GM18867 (cell line): ENCODE results near the gene SV2C.

ENCODE experiments used
- ATAC-seq: cut with Tn5 transposase; IDR thresholded peaks from one replicate; pipeline ENCODE4 v1.9.1; 2021; ENCODE audit warnings: mild to moderate bottlenecking, moderate library complexity; ENCODE audit not compliant: unreplicated experiment

The SV2C gene

DNA sequence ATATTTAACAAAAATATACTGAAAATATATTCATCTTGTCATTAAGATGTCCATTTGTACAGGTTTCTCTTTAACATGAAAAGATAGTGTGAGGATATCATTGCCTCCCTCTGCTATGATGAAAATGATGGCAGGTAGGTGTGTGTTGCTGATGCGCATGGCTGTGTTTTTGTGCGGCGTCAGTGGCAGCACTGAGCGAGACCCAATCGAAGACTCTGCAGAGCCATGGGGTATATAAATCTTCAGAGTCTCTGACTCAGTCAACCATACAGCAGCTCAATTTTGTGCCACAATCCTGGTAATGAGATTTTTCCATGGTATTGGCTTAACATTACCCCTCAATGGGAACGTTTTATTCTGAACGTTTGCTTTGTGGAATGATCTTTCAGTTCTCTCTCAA is 166.4 kb downstream of the SV2C start:
- ATAC-seq = no peak

DNA sequence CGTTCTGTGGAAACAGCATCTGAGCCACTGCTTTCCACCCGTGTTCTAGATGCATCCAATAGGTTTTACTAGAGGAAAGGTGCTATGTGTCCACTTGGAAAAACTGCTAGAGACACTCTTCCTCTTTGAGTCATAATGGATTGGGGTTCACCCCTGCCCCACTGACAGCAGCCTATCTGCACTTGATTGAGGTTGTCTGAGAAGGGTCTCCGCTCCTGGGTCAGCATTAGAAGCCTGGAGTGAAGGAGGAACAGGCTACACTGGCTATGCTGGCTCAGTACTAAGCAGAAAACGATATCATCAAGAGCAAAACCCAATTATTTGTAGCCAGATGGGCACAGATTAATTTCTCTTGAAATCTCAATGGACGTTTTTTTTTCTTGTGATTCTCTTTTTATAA is 167.3 kb downstream of the SV2C start:
- ATAC-seq = no peak

DNA sequence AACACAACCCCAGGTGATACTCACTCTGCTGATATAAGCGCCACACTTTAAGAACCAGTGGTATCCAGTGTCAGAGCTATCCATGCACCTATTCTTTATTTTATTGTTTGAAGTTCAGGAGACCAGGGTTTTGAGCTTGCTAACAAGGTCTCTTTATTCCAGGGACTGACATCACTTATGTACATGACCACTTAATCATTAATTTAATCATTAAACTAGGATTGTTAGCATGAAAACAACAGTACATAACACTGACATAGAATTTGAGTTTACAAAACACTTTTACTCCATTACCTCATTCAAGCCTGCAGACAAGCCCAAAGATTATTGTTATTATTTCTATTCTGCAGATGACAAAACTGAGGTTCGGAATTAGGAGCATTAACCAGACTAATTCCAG is 168.5 kb downstream of the SV2C start:
- no peak for ATAC-seq

DNA sequence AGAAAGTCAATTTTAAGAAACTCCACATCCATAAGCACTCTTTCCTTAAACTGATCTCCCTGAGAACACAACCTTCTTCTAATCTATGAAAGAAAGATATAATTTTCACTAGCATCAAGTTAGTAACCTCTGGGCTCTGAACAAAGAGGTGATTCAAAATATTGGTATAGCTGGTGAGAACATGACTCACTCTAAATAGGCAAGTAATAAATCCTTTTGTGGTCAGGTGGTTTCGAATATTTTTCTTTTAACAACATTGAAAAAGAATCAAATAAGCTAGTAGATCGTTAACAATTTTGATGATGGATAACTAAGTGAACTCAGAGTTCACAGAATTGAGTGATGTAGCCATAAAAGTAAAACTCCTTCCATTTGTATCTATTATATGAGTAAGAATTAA is 169.3 kb downstream of the SV2C start:
- ATAC-seq = no peak

DNA sequence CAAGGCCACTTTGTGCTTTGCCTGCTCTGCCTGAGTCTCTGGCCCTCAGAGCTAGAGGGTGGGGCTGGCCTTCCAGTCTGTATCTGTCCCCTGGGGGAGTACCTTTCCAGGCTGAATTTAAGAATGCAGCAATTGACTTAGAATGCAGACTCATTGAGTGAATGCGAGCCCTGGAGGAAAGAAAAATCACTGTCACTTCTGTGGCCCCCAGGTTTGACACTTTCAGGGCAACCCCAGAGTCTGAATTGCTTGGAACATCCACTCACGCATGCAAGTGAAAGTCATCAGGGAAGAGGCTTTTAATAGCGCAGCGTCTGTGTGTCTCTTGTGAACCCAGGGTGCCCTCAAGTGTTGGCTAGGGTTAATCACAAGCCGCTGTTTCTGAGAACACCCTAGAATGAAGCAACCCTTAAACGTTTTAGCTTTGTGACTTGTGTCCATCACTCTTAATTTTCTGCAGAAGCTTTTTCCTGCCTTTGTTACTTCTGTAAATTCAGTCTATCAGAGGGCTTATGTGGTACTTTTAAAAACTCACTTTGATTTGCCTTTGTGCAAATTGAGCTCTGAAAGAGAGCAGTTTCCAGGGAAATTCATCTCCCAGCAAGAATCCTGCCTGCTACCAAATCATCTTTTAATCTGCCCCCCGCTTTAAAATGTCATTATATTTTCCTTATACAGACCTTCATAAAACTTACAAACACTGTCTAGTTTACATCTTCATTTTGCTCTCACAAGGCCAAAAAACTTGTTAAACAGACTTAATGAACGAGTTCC is 173.1 kb downstream of the SV2C start:
- ATAC-seq = peak; percentile 86

DNA sequence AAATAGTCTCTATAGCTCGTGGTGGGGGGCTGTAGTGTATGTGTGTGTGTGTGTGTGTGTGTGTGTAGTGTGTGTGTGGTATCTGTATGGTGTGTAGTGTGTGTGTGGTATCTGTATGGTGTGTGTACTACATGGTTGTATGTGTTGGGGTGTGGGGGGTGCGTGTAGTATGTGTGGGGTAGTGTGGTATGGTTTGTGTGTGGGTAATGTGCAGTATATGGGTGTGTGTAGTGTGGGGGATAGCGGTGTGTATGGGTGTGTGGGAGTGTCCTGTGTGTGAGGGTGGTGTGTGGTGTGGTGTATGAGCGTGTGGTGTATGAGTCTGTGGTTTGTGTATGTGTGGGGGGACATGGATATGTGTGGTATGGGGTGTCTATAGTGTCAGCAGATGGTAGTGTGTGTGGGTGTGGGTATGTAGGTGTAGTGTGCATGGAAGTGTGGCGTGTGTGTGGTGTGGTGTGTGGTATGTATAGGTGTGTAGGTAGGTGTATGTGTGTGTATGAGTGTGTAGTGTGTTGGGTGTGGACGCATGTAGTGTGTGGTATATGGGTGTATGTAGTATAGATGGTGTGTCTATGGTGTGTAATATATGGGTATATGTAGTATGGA is 174.1 kb downstream of the SV2C start:
- ATAC-seq = no peak

DNA sequence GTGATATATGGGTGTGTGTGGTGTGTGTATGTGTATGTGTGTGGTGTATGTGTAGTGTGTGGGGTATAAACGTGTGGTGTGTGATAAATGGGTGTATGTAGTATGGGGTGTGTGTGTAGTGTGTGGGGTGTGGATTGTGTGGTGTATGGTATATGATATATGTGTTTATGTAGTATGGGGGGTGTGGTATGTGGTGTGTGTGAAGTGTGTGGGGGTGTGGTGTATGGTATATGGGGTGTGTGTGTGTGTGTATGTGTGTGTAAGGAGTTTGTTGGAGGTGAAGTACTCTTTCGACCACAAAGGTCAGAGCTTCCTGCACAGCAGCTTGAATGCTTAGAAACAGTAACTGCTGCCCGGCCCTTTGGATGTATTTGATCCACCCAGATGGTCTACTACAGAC is 174.7 kb downstream of the SV2C start:
- no peak for ATAC-seq

DNA sequence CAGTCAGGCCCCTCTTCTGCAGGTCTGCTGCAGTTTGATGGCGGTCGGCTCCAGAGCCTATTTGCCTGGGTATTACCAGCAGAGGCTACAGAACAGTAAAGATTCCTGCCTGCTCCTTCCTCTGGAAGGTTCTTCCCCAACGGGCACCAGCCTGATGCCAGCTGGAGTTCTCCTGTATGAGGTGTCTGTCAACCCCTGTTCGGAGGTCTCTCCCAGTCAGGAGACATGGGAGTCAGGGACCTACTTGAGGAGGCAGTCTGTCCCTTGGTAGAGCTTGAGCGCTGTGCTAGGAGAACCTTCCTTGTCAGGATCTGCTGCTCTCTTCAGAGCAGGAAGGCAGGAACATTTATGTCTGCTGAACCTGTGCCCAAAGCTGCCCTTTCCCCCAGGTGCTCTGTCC is 181.5 kb downstream of the SV2C start:
- ATAC-seq = no peak

DNA sequence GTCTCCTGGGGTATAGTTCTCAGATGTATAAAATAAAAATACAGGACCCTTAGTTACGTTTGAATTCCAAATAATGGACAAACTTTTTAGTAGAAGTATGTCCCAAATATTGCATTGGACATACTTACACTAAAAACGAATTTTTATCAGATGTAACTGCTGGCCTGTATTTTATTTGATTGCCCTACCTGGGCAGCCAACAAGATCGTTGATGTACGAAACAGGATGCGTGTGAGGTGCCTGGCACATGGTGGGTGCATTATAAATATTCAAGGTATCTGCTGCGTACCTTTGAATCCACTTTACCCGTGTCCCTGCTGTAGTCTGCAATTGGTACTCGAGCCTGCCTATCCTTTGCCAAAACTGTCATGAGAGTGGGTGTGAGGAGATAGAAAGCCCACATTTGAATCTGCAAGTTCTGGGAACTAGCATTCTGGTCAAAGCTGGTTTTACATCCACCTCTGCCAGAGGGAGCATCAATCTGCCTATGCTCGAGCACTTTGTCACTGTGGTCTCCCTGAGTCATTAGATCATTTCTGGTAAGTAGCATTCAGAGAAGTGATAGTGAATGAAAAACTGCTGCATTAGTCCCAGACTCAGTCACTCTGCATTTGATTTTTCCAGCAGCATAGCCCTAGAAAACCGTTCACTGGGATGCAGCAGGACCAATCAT is 186.2 kb downstream of the SV2C start:
- ATAC-seq = no peak

DNA sequence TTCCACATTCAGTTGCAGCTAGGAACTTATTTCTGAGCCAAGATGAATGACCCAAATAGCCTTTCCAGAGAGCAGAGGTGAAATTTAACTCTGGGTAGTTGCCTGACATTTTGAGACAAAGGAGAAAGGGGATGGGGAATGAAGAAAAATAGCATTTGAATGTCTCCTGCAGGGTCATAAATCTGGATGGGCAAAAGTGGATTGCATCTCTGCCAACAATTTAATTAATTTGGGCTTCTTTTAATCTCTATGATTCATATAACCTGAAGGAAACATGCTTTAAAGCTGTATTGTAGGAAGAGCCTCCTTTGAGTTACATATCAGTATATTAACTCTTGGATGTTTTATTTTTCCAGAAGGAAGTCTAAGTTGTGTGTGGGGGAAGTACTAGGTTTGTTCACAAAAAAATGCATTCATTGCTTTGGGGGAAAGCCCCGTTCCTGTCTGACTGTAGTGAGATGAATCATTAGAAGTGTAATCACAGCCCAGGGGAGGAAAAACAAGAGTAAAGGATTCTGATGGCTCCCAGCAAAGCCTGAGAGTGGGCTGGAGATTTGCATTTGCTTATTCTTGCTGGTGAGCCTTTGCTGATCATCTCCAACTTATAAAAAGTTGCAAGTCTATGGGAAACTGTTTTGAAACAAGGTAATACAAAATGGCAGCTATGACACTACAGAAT is 186.9 kb downstream of the SV2C start:
- ATAC-seq = no peak

DNA sequence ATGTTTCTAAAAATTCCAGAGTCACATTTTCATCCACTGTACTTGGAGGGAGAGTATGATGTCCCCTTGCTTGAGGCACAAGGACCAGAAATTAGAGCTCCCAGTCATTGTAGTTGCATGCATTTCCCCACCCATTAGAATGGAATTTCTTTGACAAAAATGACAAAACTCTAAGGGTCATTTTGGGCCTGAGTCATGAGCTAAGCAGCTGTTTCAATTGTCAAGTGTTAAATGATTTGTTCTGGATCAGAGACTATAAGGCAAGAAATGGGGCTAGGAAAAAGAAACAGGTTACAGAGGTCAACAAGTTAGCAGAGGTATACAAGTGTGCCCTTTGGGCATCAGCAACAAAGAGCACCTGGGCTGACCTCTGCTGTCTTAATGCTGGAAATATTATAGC is 188.7 kb downstream of the SV2C start:
- no peak for ATAC-seq

DNA sequence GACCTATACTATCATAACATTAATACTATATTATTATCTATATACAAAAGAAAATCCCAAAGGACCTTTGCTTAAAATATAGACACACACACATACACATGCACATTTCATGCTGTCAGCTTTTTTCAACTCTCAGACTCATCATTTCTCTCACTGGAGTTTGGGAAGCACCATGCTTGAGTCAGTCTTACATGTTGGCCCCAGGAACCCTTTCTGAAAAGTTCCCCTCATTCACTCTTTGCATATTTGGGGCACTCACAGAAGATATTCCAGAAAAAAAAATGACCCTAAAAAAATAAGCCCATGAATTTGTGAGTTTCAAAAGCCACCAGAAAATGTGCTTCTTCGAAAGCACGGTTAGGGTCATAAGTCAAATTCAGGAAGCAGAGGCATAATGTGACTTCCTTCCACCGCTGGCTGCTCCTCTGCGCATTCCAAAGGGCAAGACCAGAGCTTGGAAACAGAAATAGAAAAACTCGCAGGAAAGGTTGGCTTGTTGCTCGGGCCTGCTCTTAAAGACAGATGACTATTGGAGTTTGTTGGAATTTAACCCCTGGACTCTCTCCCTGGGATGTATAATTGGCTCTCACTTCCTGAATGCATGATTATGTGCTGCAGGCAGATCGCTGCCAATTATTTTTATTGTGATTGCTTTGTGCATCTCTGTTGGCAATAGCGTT is 190.2 kb downstream of the SV2C start:
- no peak for ATAC-seq

DNA sequence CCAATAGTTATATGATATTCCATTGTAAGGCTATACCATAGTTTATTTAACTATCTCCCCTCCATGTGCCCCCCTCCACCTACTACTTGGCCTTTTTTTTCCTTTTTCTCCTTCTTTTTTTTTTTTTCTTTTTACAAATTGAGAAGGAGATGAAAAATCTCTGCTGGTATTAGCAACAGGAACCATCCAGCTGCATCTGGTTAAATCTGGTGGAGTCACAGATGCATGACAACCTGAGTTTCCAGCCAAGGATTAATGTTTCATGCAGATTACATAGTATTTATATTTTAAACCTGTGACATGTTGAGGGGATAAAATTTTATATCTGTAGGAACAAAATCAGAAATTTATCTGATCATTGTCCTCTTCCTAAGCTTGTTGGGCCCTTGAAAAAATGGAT is 191.4 kb downstream of the SV2C start:
- ATAC-seq = no peak

DNA sequence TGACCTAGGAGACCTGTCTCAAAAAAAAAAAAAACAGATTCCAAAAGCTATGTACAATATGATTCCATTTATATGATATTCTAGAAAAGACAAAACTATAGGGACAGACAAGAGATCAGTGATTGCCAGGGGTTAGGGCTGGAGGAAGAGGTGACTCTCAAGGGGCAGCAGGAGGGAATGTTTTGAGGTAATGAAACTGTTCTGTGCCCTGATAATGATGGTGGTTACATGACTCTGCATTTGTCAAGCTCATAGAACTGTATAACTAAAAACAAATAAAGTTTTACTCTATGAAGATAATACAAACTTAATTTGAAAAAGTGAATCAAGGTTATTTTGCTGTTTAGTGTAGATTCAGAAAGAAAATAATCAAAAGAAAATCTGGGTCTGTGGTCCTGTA is 194.6 kb downstream of the SV2C start:
- no peak for ATAC-seq

DNA sequence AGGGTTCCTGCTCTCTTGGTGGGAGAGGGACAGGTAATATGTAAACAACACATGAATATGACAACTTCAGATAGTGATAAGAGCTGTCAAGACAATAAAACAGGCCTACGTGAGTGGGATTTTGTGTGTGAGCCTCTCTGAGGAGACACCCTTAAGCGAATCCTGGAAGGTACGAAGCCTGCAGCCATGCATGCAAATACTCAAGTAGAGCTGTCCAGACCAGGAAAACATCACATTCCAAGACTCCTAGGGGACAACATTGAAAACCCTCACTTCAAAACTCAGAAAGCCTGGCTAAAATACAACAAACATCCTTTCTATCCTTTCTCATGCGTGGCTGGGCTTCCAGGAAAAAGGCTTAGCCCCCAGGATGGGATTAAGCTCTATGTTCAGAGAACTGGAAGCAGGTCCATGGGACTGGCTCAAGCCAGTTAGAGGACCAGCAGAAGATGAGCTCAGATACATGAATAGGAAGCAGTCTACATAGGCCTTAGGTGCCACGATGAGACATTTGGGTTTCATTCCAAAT is 195.1 kb downstream of the SV2C start:
- no peak for ATAC-seq

DNA sequence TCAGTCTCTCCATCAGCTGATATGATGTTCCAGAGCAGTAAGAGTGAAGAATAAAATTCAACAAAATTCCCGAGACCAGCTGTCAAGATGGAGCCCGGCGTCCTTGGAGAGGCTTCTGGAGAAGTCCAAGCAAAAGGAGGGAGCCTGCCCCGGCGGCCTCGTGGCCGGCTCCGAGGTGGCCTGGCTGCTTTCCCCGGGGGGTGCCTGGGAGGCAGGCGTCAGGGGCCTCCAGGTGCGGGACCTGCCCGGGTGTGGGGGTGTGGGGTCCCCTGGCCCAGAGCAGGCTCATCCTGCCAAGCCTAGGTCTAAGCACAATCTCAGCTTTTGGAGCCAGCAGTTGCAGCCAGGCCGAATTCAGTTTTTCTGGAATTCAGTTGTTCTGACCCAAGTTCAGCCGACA is 197.3 kb downstream of the SV2C start:
- ATAC-seq = no peak

DNA sequence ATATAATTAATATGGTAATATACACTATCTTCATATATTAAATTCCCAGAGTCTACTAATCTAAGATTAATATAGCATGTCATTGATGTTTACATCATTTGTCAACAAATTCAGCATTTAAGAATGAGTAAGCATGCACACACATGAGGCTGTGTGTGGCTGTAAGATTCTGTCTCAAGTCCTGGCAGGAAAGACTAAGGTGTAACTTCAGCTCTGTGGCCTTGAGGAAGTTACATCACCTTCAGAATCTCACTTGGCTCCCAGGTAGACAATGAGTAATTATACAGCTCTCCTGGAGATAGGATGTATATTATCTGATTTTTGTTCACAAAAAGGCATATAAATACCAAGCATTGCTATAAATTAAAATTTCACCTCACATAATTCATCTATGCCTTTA is 200.5 kb downstream of the SV2C start:
- ATAC-seq = no peak

DNA sequence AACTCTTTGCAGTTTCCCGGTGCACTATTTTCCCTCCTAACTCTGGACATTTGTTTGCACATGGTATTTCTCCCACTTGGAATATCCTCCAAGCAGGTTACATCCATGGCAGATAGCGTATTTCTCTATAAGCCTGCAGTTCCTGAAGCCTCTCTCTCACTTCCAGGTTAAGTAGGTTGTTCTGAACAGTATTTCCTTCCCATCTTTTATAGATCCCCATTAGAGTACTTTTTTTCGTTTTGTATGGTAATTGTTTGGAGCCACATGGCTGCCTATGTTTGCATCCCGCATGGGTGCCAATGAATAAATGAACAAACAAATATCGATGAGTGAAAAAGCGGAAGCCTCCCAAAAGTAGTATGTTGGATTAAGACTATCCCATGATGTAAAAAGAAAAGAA is 206.5 kb downstream of the SV2C start:
- no peak for ATAC-seq

DNA sequence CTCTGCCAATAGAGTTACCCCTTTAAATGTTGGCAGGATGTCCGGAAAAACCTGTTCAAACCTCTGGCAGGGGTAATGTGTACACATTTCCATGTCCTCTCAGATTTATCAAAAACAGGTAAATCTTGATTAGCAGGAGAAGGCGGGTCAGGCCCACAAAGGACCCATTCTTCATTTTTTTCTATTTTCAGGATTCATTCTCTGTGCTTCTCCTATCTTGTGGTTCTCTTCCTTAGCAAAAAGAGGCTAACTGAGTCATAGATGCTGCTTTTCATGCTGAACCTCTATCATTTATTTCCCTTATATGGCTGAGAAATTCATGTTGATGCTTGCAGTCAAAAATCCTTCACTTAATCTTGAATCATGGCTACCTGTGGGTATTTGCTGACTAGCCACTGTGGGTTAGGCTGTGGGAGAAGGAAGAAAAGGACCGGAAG is 207.2 kb downstream of the SV2C start:
- ATAC-seq = no peak

DNA sequence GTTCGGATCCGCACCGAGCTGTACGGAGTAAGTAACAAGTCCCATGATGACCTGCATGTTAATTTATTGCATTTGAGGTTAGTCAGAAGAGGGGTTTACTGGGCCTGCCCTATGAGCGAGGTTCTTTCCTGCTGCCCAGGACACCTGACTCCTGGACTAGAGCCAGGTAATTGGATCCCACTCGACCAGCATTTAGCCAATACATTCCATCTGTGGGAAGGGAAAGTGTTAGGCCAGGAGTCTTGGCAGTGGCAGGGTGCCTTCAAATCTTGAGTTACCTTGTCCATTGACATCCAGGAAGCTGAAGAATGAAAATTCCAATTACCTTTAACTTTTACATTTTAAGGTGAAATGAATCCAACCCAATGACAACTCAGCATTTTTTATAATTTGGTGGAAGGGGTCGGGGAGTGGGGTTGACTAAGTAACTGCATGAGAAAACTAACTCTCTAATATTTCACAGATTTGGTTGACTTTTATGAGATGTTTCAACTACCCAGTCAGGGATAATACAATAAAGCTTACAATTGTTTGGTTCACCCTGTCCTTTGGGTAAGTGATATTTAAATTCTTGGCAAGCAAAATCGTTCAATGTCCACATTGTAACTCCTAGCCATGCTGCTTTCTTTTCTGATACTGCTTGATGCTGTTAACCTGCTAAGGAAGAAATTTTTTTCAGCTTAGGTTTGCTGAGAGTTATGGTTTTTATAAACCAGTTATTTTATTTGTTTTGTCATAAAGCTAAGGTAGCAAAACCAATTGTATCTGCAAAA is 208.3 kb downstream of the SV2C start:
- ATAC-seq = no peak
